Measurements from ENCODE around the gene MTERF4.

GRCh38 chr2:241083091-241083415, 19.0 kb downstream of the MTERF4 start:
- TF ChIP-seq POLR2A (IDR thresholded peaks at IDR 0.05) = no peak
- TF ChIP-seq CTCF (IDR thresholded peaks at IDR 0.05) = no peak

Measured in uterus (tissue), 2 donors.